ENCODE data around the gene SMYD5.
"Not testable (repeated sequence)": the region's sequence is repeated elsewhere in the genome, so short reads cannot be mapped to it uniquely, and the experiment has no call there.

Gene SMYD5

GRCh38 chr2:73200281-73200680, 13.8 kb upstream of the SMYD5 start:
- H2AFZ ChIP-seq (ENCODE audit: insufficient read depth, low read length, poor library complexity); H4K8ac ChIP-seq (ENCODE audit: low read depth, low read length); H3K4ac ChIP-seq (ENCODE audit: low read depth, low read length); H3K9ac ChIP-seq (ENCODE audit: low read length); H2AK5ac ChIP-seq (ENCODE audit: low read length); H4K91ac ChIP-seq (ENCODE audit: low read depth, low read length); H2BK12ac ChIP-seq (ENCODE audit: low read length); H3K18ac ChIP-seq (ENCODE audit: low read length); H3K14ac ChIP-seq (ENCODE audit: low read length); H3K4me2 ChIP-seq (ENCODE audit: low read length); H2BK120ac ChIP-seq (ENCODE audit: insufficient read depth, low read length, poor library complexity); H3K9me3 ChIP-seq (ENCODE audit: insufficient read depth, low read depth, low read length); H3K36me3 ChIP-seq (ENCODE audit: control insufficient read depth in 1 of 2, insufficient read depth in 2 of 2, low read length in 2 of 2); H3K4me3 ChIP-seq (ENCODE audit: low read depth, low read length); H4K12ac ChIP-seq (ENCODE audit: low read depth, low read length); H3K23ac ChIP-seq (ENCODE audit: low read length); H3K4me1 ChIP-seq (ENCODE audit: control insufficient read depth in 1 of 2, insufficient read depth in 2 of 2, low read length in 2 of 2); H3K79me1 ChIP-seq (ENCODE audit: low read length); H2BK5ac ChIP-seq (ENCODE audit: low read depth, low read length, poor library complexity); DNase-seq; H3K79me2 ChIP-seq (ENCODE audit: control insufficient read depth, insufficient read depth, low read length, poor library complexity); H3K27ac ChIP-seq (ENCODE audit: low read depth, low read length): not testable (repeated sequence)
- H3K27me3 ChIP-seq (ENCODE audit: insufficient read depth, low read length): peaks cover 23% of the 10 kb centered on the region
- no CpG with 5 or more reads among the region's 10 CpGs for WGBS (ENCODE audit: extremely low coverage, insufficient coverage, insufficient read length)

GRCh38 chr2:73202156-73203054, 11.6 kb upstream of the SMYD5 start, which contains the start of gene NOTO:
Gene NOTO, plus strand, starts transcription at chr2:73202574. Its CDS starts 93 bp downstream, at chr2:73202667.
- Histone ChIP-seq H3K4me1 (ENCODE audit: control insufficient read depth in 1 of 2, insufficient read depth in 2 of 2, low read length in 2 of 2) (peaks cover 6% of the 10 kb centered on the region in 2 experiments), H4K12ac (ENCODE audit: low read depth, low read length) (peak within 1 kb of the TSS; percentile 77), H2AK5ac (ENCODE audit: low read length) (no peak within 1 kb of the TSS), H3K18ac (ENCODE audit: low read length) (no peak within 1 kb of the TSS), H4K8ac (ENCODE audit: low read depth, low read length) (no peak within 1 kb of the TSS), H2BK5ac (ENCODE audit: low read depth, low read length, poor library complexity) (no peak within 1 kb of the TSS), H3K14ac (ENCODE audit: low read length) (no peak within 1 kb of the TSS), H3K27me3 (ENCODE audit: insufficient read depth, low read length) (peaks cover 23% of the 10 kb centered on the region), H3K9ac (ENCODE audit: low read length) (no peak within 1 kb of the TSS), H2BK120ac (ENCODE audit: insufficient read depth, low read length, poor library complexity) (no peak within 1 kb of the TSS), H3K79me1 (ENCODE audit: low read length) (no peaks in the 10 kb centered on the region), H3K36me3 (ENCODE audit: control insufficient read depth in 1 of 2, insufficient read depth in 2 of 2, low read length in 2 of 2) (no peaks in the 10 kb centered on the region), H3K79me2 (ENCODE audit: control insufficient read depth, insufficient read depth, low read length, poor library complexity) (no peaks in the 10 kb centered on the region), H3K27ac (ENCODE audit: low read depth, low read length) (no peak within 1 kb of the TSS), H3K9me3 (ENCODE audit: insufficient read depth, low read depth, low read length) (peaks cover 4% of the 10 kb centered on the region), H2BK12ac (ENCODE audit: low read length) (no peak within 1 kb of the TSS), H3K4me2 (ENCODE audit: low read length) (peak within 1 kb of the TSS; percentile 49), H2AFZ (ENCODE audit: insufficient read depth, low read length, poor library complexity) (peak within 1 kb of the TSS; percentile 30), H3K23ac (ENCODE audit: low read length) (no peak within 1 kb of the TSS), H3K4me3 (ENCODE audit: low read depth, low read length) (peak within 1 kb of the TSS; percentile 18), H4K91ac (ENCODE audit: low read depth, low read length) (no peak within 1 kb of the TSS), H3K4ac (ENCODE audit: low read depth, low read length) (no peak within 1 kb of the TSS)
- DNase-seq: peak; percentile 11 to 30
- WGBS (ENCODE audit: extremely low coverage, insufficient coverage, insufficient read length): no CpG with 5 or more reads among the region's 87 CpGs

- no peak overlapping the region for H2BK12ac ChIP-seq (ENCODE audit: low read length)
- H3K27ac ChIP-seq (ENCODE audit: low read depth, low read length): no peak overlapping the region
- peaks cover 6% of the 10 kb centered on the region in 2 experiments for H3K4me1 ChIP-seq (ENCODE audit: control insufficient read depth in 1 of 2, insufficient read depth in 2 of 2, low read length in 2 of 2)
- H3K18ac ChIP-seq (ENCODE audit: low read length): no peak overlapping the region
- peak overlapping the region; percentile 77 for H4K12ac ChIP-seq (ENCODE audit: low read depth, low read length)
- H3K4me3 ChIP-seq (ENCODE audit: low read depth, low read length): no peak overlapping the region
- H3K9ac ChIP-seq (ENCODE audit: low read length): no peak overlapping the region
- H3K14ac ChIP-seq (ENCODE audit: low read length): no peak overlapping the region
- no peak overlapping the region for H3K4ac ChIP-seq (ENCODE audit: low read depth, low read length)
- H2BK5ac ChIP-seq (ENCODE audit: low read depth, low read length, poor library complexity): no peak overlapping the region
- H3K23ac ChIP-seq (ENCODE audit: low read length): no peak overlapping the region
- no peak overlapping the region for H4K91ac ChIP-seq (ENCODE audit: low read depth, low read length)
- peak in 1 of 2 donors; percentile 7 for DNase-seq
- peak overlapping the region; percentile 49 for H3K4me2 ChIP-seq (ENCODE audit: low read length)
- H3K27me3 ChIP-seq (ENCODE audit: insufficient read depth, low read length): peaks cover 23% of the 10 kb centered on the region
- peak overlapping the region; percentile 30 for H2AFZ ChIP-seq (ENCODE audit: insufficient read depth, low read length, poor library complexity)
- WGBS (ENCODE audit: extremely low coverage, insufficient coverage, insufficient read length): no CpG with 5 or more reads among the region's 44 CpGs
- H2AK5ac ChIP-seq (ENCODE audit: low read length): no peak overlapping the region
- peaks cover 4% of the 10 kb centered on the region for H3K9me3 ChIP-seq (ENCODE audit: insufficient read depth, low read depth, low read length)
- no peak overlapping the region for H2BK120ac ChIP-seq (ENCODE audit: insufficient read depth, low read length, poor library complexity)
- no peaks in the 10 kb centered on the region for H3K79me2 ChIP-seq (ENCODE audit: control insufficient read depth, insufficient read depth, low read length, poor library complexity)
- H3K79me1 ChIP-seq (ENCODE audit: low read length): no peaks in the 10 kb centered on the region
- no peaks in the 10 kb centered on the region for H3K36me3 ChIP-seq (ENCODE audit: control insufficient read depth in 1 of 2, insufficient read depth in 2 of 2, low read length in 2 of 2)
- H4K8ac ChIP-seq (ENCODE audit: low read depth, low read length): no peak overlapping the region
Observed at GRCh38 chr2:73203055-73203681, 10.9 kb upstream of the SMYD5 start.

GRCh38 chr2:73205611-73206010, 8.4 kb upstream of the SMYD5 start:
- Histone ChIP-seq H3K23ac (ENCODE audit: low read length) (no peak overlapping the region), H3K27me3 (ENCODE audit: insufficient read depth, low read length) (peaks cover 23% of the 10 kb centered on the region), H3K4me1 (ENCODE audit: control insufficient read depth in 1 of 2, insufficient read depth in 2 of 2, low read length in 2 of 2) (peaks cover 6% of the 10 kb centered on the region in 2 experiments), H2BK12ac (ENCODE audit: low read length) (no peak overlapping the region), H3K79me2 (ENCODE audit: control insufficient read depth, insufficient read depth, low read length, poor library complexity) (no peaks in the 10 kb centered on the region), H3K4me3 (ENCODE audit: low read depth, low read length) (no peak overlapping the region), H3K79me1 (ENCODE audit: low read length) (no peaks in the 10 kb centered on the region), H3K4ac (ENCODE audit: low read depth, low read length) (no peak overlapping the region), H2BK120ac (ENCODE audit: insufficient read depth, low read length, poor library complexity) (no peak overlapping the region), H3K9ac (ENCODE audit: low read length) (no peak overlapping the region), H2BK5ac (ENCODE audit: low read depth, low read length, poor library complexity) (no peak overlapping the region), H2AFZ (ENCODE audit: insufficient read depth, low read length, poor library complexity) (no peak overlapping the region), H2AK5ac (ENCODE audit: low read length) (no peak overlapping the region), H3K9me3 (ENCODE audit: insufficient read depth, low read depth, low read length) (peaks cover 4% of the 10 kb centered on the region), H4K12ac (ENCODE audit: low read depth, low read length) (no peak overlapping the region), H4K8ac (ENCODE audit: low read depth, low read length) (no peak overlapping the region), H3K18ac (ENCODE audit: low read length) (no peak overlapping the region), H3K4me2 (ENCODE audit: low read length) (no peak overlapping the region), H3K27ac (ENCODE audit: low read depth, low read length) (no peak overlapping the region), H4K91ac (ENCODE audit: low read depth, low read length) (no peak overlapping the region), H3K36me3 (ENCODE audit: control insufficient read depth in 1 of 2, insufficient read depth in 2 of 2, low read length in 2 of 2) (no peaks in the 10 kb centered on the region), H3K14ac (ENCODE audit: low read length) (no peak overlapping the region)
- peak; percentile 36 to 64 for DNase-seq
- WGBS (ENCODE audit: extremely low coverage, insufficient coverage, insufficient read length): no CpG with 5 or more reads among the region's 6 CpGs

Measured in trophoblast cell (in vitro differentiated cells and primary cell).